Measurements from ENCODE around the gene FBXL3.

FBXL3 gene

GRCh38 chr13:77026861-77027621 is at the start of gene FBXL3:
Gene FBXL3, minus strand, starts transcription at chr13:77027159. Its CDS starts 5,299 bp downstream, at chr13:77021860.
- DNase-seq, result peak; percentile 71 to 83

GRCh38 chr13:77067519-77067918 is 40.6 kb upstream of the FBXL3 start:
- DNase-seq, result no peak

- DNase-seq, result no peak
These were observed 38.6 kb upstream of the FBXL3 start for GRCh38 chr13:77065461-77066147.

- no peak for DNase-seq
These were observed 35.1 kb upstream of the FBXL3 start for GRCh38 chr13:77062097-77062496.

- DNase-seq, result no peak
These were observed 34.4 kb upstream of the FBXL3 start for GRCh38 chr13:77061362-77061761.

GRCh38 chr13:77056886-77057285 is 29.9 kb upstream of the FBXL3 start:
- DNase-seq, result no peak

- DNase-seq, result no peak
These were observed 29.4 kb upstream of the FBXL3 start for GRCh38 chr13:77056382-77056781.

GRCh38 chr13:77055158-77055557 is 28.2 kb upstream of the FBXL3 start:
- DNase-seq, result no peak

- DNase-seq, result no peak
These were observed 26.2 kb upstream of the FBXL3 start for GRCh38 chr13:77053192-77053591.

GRCh38 chr13:77048681-77049080 is 21.7 kb upstream of the FBXL3 start:
- DNase-seq, result no peak

GRCh38 chr13:77047649-77048343 is 20.8 kb upstream of the FBXL3 start:
- no peak for DNase-seq

GRCh38 chr13:77042566-77043177 is 15.7 kb upstream of the FBXL3 start:
- no peak for DNase-seq

GRCh38 chr13:77040835-77041234 is 13.9 kb upstream of the FBXL3 start:
- no peak for DNase-seq

GRCh38 chr13:77040076-77040475 is 13.1 kb upstream of the FBXL3 start:
- DNase-seq, result peak in 1 of 2 experiments; percentile 6

GRCh38 chr13:77038907-77039480 is 12.0 kb upstream of the FBXL3 start:
- DNase-seq, result no peak

- DNase-seq, result no peak
These were observed 9.3 kb upstream of the FBXL3 start for GRCh38 chr13:77036279-77036678.

GRCh38 chr13:77034881-77035280 is 7.9 kb upstream of the FBXL3 start:
- no peak for DNase-seq

GRCh38 chr13:77033717-77034302 is 6.9 kb upstream of the FBXL3 start:
- DNase-seq, result no peak

- DNase-seq, result no peak
These were observed 4.8 kb upstream of the FBXL3 start for GRCh38 chr13:77031656-77032243.

- DNase-seq, result no peak
These were observed 2.5 kb upstream of the FBXL3 start for GRCh38 chr13:77029436-77029835.

- DNase-seq, result no peak
These were observed 1.2 kb upstream of the FBXL3 start for GRCh38 chr13:77028202-77028601.

- peak; percentile 52 to 71 for DNase-seq
These were observed 601 bp downstream of the FBXL3 start for GRCh38 chr13:77026255-77026860.

All from NCI-H2081 (cell line).